B cell (primary cell): Measurements from ENCODE around the gene KISS1R. TPM values are rescaled to one million over a fixed set of nuclear protein-coding genes. Genes with fewer than 3 reads are reported as not detected.

Source experiments
- ATAC-seq: fragments of 200-7000 bp; cut with Tn5 transposase; one replicate; pipeline ENCODE4 v1.10.0; 2021; ENCODE audit warnings: low read depth, mild to moderate bottlenecking, moderate number of reproducible peaks, moderate library complexity
- CTCF ChIA-PET: fragments of 350-600 bp; sonication (Branson Sonifier 250); formaldehyde crosslinking; loops from one replicate; lab custom pipeline; 2021; ENCODE audit warnings: antibody characterized with exemption, inconsistent platforms; lab: Charles Lee
- POLR2A ChIA-PET: fragments of 350-600 bp; sonication (Branson Sonifier 250); formaldehyde crosslinking; loops from one replicate; lab custom pipeline; 2021; ENCODE audit warnings: antibody characterized with exemption; lab: Charles Lee
- DNase-seq: peaks from one replicate; pipeline ENCODE4 v3.0.0; 2013
- H2AFZ ChIP-seq: 2 replicates; pipeline ENCODE4 v1.6.1; 2012; ENCODE audit warnings: mild to moderate bottlenecking, low read depth, low read length; ENCODE audit not compliant: insufficient read depth, poor library complexity, severe bottlenecking
- H3K27ac ChIP-seq, 2 donors: 1 replicate in 1 of 2; 2 replicates in 1 of 2; pipeline ENCODE4 v1.5.1; 2012 to 2013; ENCODE audit warnings: low read length in 2 of 2, mild to moderate bottlenecking in 2 of 2, moderate library complexity in 1 of 2
- H3K27me3 ChIP-seq, 4 experiments: fragments of 200-600 bp in 1 of 4; sonication (generic) in 1 of 4; replicated peaks in 1 of 4; 1 replicate in 2 of 4; 2 replicates in 2 of 4; pipeline versions ENCODE4 v1.6.1 to v1.7.0; 2013 to 2016; ENCODE audit warnings: low read length in 3 of 4, mild to moderate bottlenecking in 2 of 4, mixed read lengths in 1 of 4, moderate library complexity in 1 of 4; ENCODE audit not compliant: insufficient read depth in 4 of 4, control insufficient read depth in 3 of 4; ENCODE audit errors: control extremely low read depth in 1 of 4
- H3K36me3 ChIP-seq, 2 experiments: replicated peaks in 1 of 2; 1 replicate in 1 of 2; 2 replicates in 1 of 2; pipeline versions ENCODE4 v1.6.1 to v1.7.1; 2013; ENCODE audit warnings: low read length in 1 of 2; ENCODE audit not compliant: insufficient read depth in 2 of 2, control insufficient read depth in 1 of 2; ENCODE audit errors: control extremely low read depth in 1 of 2, extremely low read depth in 1 of 2
- H3K4me1 ChIP-seq, 2 donors: fragments of 200-600 bp in 1 of 2; sonication (generic) in 1 of 2; 1 replicate in 1 of 2; 2 replicates in 1 of 2; pipeline versions ENCODE4 v1.5.1 to v1.6.1; 2013 to 2017; ENCODE audit warnings: low read length in 2 of 2; ENCODE audit not compliant: control insufficient read depth in 2 of 2, insufficient read depth in 2 of 2
- H3K4me2 ChIP-seq: replicated peaks from 2 replicates; pipeline ENCODE3; 2012; ENCODE audit warnings: mild to moderate bottlenecking, low read depth, low read length; ENCODE audit not compliant: poor library complexity, severe bottlenecking
- H3K4me3 ChIP-seq, 5 experiments: fragments of 200-600 bp in 1 of 5; sonication (generic) in 1 of 5; 1 replicate in 3 of 5; 2 replicates in 2 of 5; pipeline versions ENCODE4 v1.5.1 to v1.7.0; 2011 to 2016; ENCODE audit warnings: low read length in 4 of 5, mild to moderate bottlenecking in 4 of 5, low read depth in 2 of 5, control low read depth in 1 of 5, moderate library complexity in 1 of 5; ENCODE audit not compliant: insufficient read depth in 1 of 5; ENCODE audit errors: control extremely low read depth in 1 of 5, extremely low read depth in 1 of 5
- H3K79me2 ChIP-seq: fragments of 200-600 bp; sonication (generic); one replicate; pipeline ENCODE4 v1.6.0; 2016; ENCODE audit warnings: low read length; ENCODE audit not compliant: control insufficient read depth, insufficient read depth
- H3K9ac ChIP-seq: fragments of 200-600 bp; sonication (generic); 2 replicates; pipeline ENCODE4 v1.6.1; 2017; ENCODE audit warnings: mild to moderate bottlenecking, low read length, moderate library complexity
- H3K9me3 ChIP-seq, 3 donors: one replicate each; pipeline versions ENCODE4 v1.6.1 to v1.7.1; 2013; ENCODE audit warnings: low read length in 2 of 3; ENCODE audit not compliant: control insufficient read depth in 2 of 3, insufficient read depth in 1 of 3; ENCODE audit errors: control extremely low read depth in 1 of 3
- H4K20me1 ChIP-seq: 2 replicates; pipeline ENCODE4 v1.6.0; 2012; ENCODE audit warnings: mild to moderate bottlenecking, low read length; ENCODE audit not compliant: insufficient read depth, control insufficient read depth, poor library complexity, severe bottlenecking
- H3K27ac Mint-ChIP-seq: one replicate; pipeline ENCODE4 v1.8.0; 2021; ENCODE audit warnings: mixed read lengths
- H3K27me3 Mint-ChIP-seq: one replicate; pipeline ENCODE4 v1.8.0; 2021; ENCODE audit warnings: mixed read lengths
- H3K4me1 Mint-ChIP-seq: one replicate; pipeline ENCODE4 v1.8.0; 2021; ENCODE audit warnings: mixed read lengths
- H3K4me3 Mint-ChIP-seq: one replicate; pipeline ENCODE4 v1.8.0; 2021; ENCODE audit warnings: mixed read lengths
- H3K9me3 Mint-ChIP-seq: one replicate; pipeline ENCODE4 v1.8.0; 2022; ENCODE audit warnings: mixed read lengths; ENCODE audit not compliant: insufficient read depth
- CTCF ChIP-seq: fragments of 200-600 bp; IDR thresholded peaks from one replicate; pipeline ENCODE4 v1.8.0; 2022; ENCODE audit warnings: antibody characterized with exemption, mild to moderate bottlenecking
- EZH2 ChIP-seq: IDR thresholded peaks from 2 replicates; pipeline ENCODE4 v1.6.1; 2012; ENCODE audit warnings: borderline replicate concordance, low read depth, mild to moderate bottlenecking, moderate library complexity, low read length; ENCODE audit not compliant: insufficient read depth, poor library complexity, severe bottlenecking
- WGBS: methylation state at CpG from one replicate; pipeline ENCODE4 v1.1.5; 2013; ENCODE audit warnings: missing lambda C conversion rate; ENCODE audit not compliant: insufficient coverage; 5-methylcytosine and 5-hydroxymethylcytosine counted together
- intact Hi-C: fragments of 100-400 bp; cut with micrococcal nuclease; formaldehyde crosslinking; loops from one replicate; pipeline ENCODE4 v1.10.0; 2022
- polyA plus RNA-seq: library from polyadenylated mRNA; depleted of rRNA; stranded (reverse); fragments of >200 nt; gene quantifications from 2 replicates; pipeline ENCODE4 v1.2.3, GENCODE V29; 2012
- total RNA-seq, 2 donors: library from RNA; stranded (reverse); fragments of 120-200 nt in 1 of 2; gene quantifications; 1 replicate in 1 of 2; 2 replicates in 1 of 2; pipeline versions ENCODE4 v1.2.3 to v1.2.4, GENCODE V29; 2013 to 2022

Gene KISS1R
- total and polyA plus RNA-seq, 2 donors (not counting 1 experiment from before 2014, with no cell fraction given) = 0.79 to 1.3 TPM

- no peak for ATAC-seq
- Mint-ChIP-seq H3K27me3 (no peaks in the 10 kb centered on the region), H3K4me1 (peaks cover 2% of the 10 kb centered on the region), H3K4me3 (no peak overlapping the region), H3K9me3 (no peaks in the 10 kb centered on the region), H3K27ac (no peak overlapping the region)
- no peak for TF ChIP-seq EZH2
- no peak for TF ChIP-seq CTCF
- Histone ChIP-seq H4K20me1 (peaks cover 38% of the 10 kb centered on the region), H3K79me2 (peaks cover 58% of the 10 kb centered on the region), H2AFZ (no peak overlapping the region), H3K4me2 (no peak overlapping the region), H3K27ac (no peak overlapping the region), H3K36me3 (peaks cover 0 to 76% of the 10 kb centered on the region in 2 experiments), H3K4me3 (no peak overlapping the region), H3K4me1 (peaks cover 0 to 17% of the 10 kb centered on the region in 2 donors), H3K9me3 (no peaks in the 10 kb centered on the region), H3K9ac (no peak overlapping the region), H3K27me3 (no peaks in the 10 kb centered on the region)
- WGBS = 98% methylated on average over 64 of the region's 64 CpGs
- no peak for DNase-seq
- intact Hi-C loops = no loop called here
- CTCF ChIA-PET = interaction anchor here (0.7 kb wide), 1 partner anchor 123 kb away, joined by 3 read pairs; no protein-coding TSS in a partner anchor
- POLR2A ChIA-PET = no interaction called here
Observed at GRCh38 chr19:885536-886224, 31.5 kb upstream of the KISS1R start.

GRCh38 chr19:887072-887471 is 30.1 kb upstream of the KISS1R start:
- Histone ChIP-seq H3K4me1 (peaks cover 3 to 28% of the 10 kb centered on the region in 2 donors), H3K36me3 (peaks cover 0 to 63% of the 10 kb centered on the region in 2 experiments), H3K27ac (no peak overlapping the region), H3K4me2 (no peak overlapping the region), H3K9ac (no peak overlapping the region), H3K79me2 (peaks cover 58% of the 10 kb centered on the region), H2AFZ (no peak overlapping the region), H3K9me3 (no peaks in the 10 kb centered on the region), H4K20me1 (peaks cover 32% of the 10 kb centered on the region), H3K4me3 (no peak overlapping the region), H3K27me3 (no peaks in the 10 kb centered on the region)
- Mint-ChIP-seq H3K27ac (no peak overlapping the region), H3K27me3 (no peaks in the 10 kb centered on the region), H3K9me3 (no peaks in the 10 kb centered on the region), H3K4me3 (no peak overlapping the region), H3K4me1 (peaks cover 6% of the 10 kb centered on the region)
- ChIA-PET CTCF (no interaction called here), POLR2A (no interaction called here)
- intact Hi-C loops = no loop called here
- WGBS = 98% methylated on average over 7 of the region's 16 CpGs
- TF ChIP-seq EZH2 (no peak), CTCF (no peak)
- ATAC-seq (no peak), DNase-seq (no peak)
